Kidney epithelial cell (primary cell): ENCODE results near the gene MYO1G. TPM values are rescaled to one million over a fixed set of nuclear protein-coding genes. Genes with fewer than 3 reads are reported as not detected.

Experiments used
- DNase-seq: peaks from one replicate; pipeline ENCODE4 v3.0.0-alpha.2; 2010; ENCODE audit warnings: low read depth
- H3K27me3 ChIP-seq: 2 replicates; pipeline ENCODE4 v1.6.0; 2011; ENCODE audit warnings: low read length; ENCODE audit not compliant: control insufficient read depth, insufficient read depth
- H3K36me3 ChIP-seq: 2 replicates; pipeline ENCODE4 v1.5.1; 2011; ENCODE audit warnings: low read length; ENCODE audit not compliant: control insufficient read depth, insufficient read depth
- H3K4me3 ChIP-seq: 2 replicates; pipeline ENCODE4 v1.5.1; 2011; ENCODE audit warnings: low read depth, mild to moderate bottlenecking, control low read depth, low read length
- total RNA-seq: library from RNA; depleted of rRNA; stranded (reverse); fragments of >200 nt; gene quantifications from 2 replicates; pipeline ENCODE4 v1.2.3, GENCODE V29; 2015
- TF ChIP-seq, protein P1 (sequence below): IDR thresholded peaks from 2 replicates; pipeline ENCODE4 v1.5.1; 2011; ENCODE audit warnings: mild to moderate bottlenecking, moderate library complexity, low read length, control low read depth, inconsistent platforms; ENCODE audit not compliant: insufficient read depth, poor library complexity, severe bottlenecking

MYO1G gene
- total RNA-seq, 1 donor from 2014 or later = 0.04 TPM

DNA sequence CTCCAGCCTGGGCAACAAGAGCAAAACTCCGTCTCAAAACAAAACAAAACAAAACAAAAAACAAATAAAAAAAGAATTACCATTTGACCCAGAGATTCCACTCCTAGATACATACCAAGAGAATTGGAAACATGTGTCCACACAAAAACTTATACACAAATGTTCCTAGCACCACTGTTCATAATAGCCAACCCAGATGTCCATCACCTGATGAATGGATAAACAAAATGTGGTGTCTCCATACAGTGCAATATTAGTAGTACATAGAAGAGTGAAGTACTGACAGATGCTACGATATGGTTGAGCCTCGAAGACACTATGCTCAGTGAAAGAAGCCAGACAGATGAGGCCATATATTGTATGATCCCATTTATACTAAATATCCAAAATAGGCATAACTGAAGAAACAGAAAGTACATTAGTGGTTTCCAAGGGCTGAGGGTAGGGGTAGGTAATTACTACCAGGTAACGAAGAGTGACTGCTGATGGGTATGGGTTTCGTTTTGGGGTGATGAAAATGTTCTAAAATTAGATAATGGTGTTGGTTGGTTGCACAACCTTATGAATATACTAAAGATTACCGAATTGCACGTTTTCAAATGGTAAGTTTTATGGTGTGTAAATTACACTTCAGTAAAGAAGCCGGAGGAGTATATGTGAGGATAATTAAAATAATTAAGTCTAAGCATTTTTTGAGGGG lies 20.0 kb downstream of the MYO1G start:
- Histone ChIP-seq H3K36me3 (no peaks in the 10 kb centered on the region), H3K4me3 (no peak overlapping the region), H3K27me3 (peaks cover 13% of the 10 kb centered on the region)
- TF ChIP-seq, protein P1, sequence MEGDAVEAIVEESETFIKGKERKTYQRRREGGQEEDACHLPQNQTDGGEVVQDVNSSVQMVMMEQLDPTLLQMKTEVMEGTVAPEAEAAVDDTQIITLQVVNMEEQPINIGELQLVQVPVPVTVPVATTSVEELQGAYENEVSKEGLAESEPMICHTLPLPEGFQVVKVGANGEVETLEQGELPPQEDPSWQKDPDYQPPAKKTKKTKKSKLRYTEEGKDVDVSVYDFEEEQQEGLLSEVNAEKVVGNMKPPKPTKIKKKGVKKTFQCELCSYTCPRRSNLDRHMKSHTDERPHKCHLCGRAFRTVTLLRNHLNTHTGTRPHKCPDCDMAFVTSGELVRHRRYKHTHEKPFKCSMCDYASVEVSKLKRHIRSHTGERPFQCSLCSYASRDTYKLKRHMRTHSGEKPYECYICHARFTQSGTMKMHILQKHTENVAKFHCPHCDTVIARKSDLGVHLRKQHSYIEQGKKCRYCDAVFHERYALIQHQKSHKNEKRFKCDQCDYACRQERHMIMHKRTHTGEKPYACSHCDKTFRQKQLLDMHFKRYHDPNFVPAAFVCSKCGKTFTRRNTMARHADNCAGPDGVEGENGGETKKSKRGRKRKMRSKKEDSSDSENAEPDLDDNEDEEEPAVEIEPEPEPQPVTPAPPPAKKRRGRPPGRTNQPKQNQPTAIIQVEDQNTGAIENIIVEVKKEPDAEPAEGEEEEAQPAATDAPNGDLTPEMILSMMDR = no peak
- no peak for DNase-seq

DNA sequence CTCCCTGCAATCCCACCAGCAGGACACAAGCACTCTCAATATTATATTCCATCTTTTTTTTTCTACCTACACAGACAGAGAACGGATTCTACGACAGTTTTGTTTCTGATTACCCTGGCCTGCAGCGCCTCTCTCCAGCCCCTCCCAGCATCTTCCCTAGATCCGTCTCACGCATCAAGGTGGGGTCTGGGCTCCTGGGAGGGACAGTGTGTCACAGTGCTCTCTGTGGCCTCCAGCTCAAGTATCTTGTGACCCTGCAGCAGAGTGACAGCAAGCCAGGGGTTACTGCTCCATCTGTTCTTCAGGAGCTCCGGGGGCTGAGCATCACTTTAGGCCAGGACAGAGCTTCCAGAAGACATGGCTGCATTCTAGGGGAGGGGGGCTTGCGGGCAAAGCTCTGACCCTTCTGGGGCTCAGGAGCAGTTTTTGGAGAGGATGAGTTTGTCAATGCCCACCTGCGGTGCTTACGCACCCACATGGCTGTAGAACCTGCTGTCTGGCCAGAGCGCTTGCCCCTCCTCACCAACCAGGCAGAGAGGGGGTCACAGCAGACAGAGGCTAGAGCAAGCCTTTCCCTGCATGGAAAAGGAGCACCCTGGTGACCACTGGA lies 22.6 kb downstream of the MYO1G start:
- peaks cover 2% of the 10 kb centered on the region for H3K27me3 ChIP-seq
- H3K36me3 ChIP-seq = no peaks in the 10 kb centered on the region
- TF ChIP-seq, protein P1 = no peak
- H3K4me3 ChIP-seq = no peak overlapping the region
- no peak for DNase-seq

DNA sequence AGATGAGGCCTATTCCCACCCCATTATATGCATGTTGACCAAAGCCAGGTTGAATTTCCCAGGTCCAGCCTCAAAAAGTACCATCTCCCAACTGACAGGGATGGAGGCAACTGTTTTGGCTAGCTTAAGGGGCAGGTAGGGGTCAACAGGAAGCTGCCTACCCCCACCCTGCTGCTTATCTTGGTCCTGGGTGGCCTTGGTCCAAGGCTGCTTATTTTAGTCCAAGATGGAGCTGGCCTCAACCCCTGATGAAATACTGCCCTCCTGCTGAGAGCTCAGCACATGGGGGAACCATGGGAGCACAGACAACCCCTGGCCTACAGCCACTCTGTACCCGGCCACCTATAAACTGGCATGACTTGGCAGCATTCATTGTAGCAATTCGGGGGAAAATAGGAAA lies 23.1 kb downstream of the MYO1G start:
- DNase-seq = no peak
- TF ChIP-seq, protein P1 = no peak
- H3K27me3 ChIP-seq = peaks cover 2% of the 10 kb centered on the region
- no peak overlapping the region for H3K4me3 ChIP-seq
- no peaks in the 10 kb centered on the region for H3K36me3 ChIP-seq

DNA sequence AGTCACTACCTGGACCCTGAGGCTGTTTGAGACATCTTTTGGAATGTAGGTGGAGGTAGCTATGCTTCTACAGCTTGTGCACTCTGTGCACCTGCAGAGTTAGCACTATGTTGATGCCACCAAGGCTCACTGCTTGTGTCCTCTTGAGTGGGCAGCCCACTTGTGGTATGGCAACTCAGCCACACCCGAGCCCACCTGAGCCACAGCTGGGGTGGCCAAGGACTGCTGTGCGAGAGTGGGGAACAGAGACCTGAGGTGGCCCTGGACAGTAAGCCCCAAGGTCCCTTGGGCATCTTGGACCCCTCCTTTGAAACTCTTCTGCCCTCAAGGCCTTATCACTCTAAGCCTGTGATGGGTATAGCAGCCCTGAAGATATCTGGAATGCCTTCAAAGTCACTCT lies 25.7 kb downstream of the MYO1G start:
- H3K27me3 ChIP-seq = no peaks in the 10 kb centered on the region
- TF ChIP-seq, protein P1 = no peak
- no peaks in the 10 kb centered on the region for H3K36me3 ChIP-seq

DNA sequence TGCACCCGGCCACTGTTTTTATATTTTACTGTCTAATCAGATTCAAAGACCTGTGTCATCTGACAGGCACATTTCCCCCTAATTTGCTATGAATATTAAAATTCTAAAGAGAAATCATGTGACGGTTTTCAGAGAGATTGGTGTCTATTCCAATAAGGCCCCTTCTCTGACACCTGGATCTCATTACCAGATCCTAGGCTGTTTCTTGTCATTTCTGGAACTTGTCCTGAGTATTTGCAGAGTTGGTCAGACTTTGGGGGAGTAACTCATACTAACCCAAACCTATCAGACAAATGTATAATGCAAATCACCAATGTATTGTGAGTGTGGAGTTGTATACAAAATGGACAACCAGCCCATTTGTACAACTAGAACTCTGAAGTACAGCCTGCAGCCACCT lies 29.5 kb downstream of the MYO1G start:
- no peaks in the 10 kb centered on the region for H3K36me3 ChIP-seq
- TF ChIP-seq, protein P1 = no peak

More for the DNA sequence above, 25.7 kb downstream of the MYO1G start:
- no peak overlapping the region for H3K4me3 ChIP-seq
- no peak for DNase-seq

More for the DNA sequence above, 29.5 kb downstream of the MYO1G start:
- Histone ChIP-seq H3K4me3 (no peak overlapping the region), H3K27me3 (no peaks in the 10 kb centered on the region)
- no peak for DNase-seq
